Lower leg skin (tissue), 4 donors: ENCODE results near the gene N4BP3. TPM values are rescaled to one million over a fixed set of nuclear protein-coding genes. Genes with fewer than 3 reads are reported as not detected.

Experiments used
- DNase-seq, 2 donors: peaks; one replicate each; pipeline ENCODE4 v3.0.0-alpha.2; 2019; ENCODE audit warnings: low spot score in 2 of 2
- H3K4me3 ChIP-seq: fragments of 200-600 bp; sonication (generic); 2 replicates; pipeline ENCODE4 v1.5.1; 2017; ENCODE audit warnings: mild to moderate bottlenecking, low read depth; ENCODE audit not compliant: poor library complexity, severe bottlenecking
- CTCF ChIP-seq, 3 donors: fragments of 450-650 bp; IDR thresholded peaks; one replicate each; pipeline ENCODE4 v1.5.1; 2016; ENCODE audit warnings: antibody characterized with exemption in 3 of 3, mild to moderate bottlenecking in 3 of 3, moderate library complexity in 2 of 3
- POLR2A ChIP-seq, 2 donors: fragments of 450-650 bp; IDR thresholded peaks; one replicate each; pipeline ENCODE4 v1.6.1; 2016 to 2017; ENCODE audit warnings: antibody characterized with exemption in 2 of 2, mild to moderate bottlenecking in 1 of 2, moderate library complexity in 1 of 2
- WGBS, 2 donors: methylation state at CpG; one replicate each; pipeline ENCODE4 v1.1.5; 2018; 5-methylcytosine and 5-hydroxymethylcytosine counted together
- intact Hi-C: fragments of 100-400 bp; cut with DNase I; formaldehyde crosslinking; loops from one replicate; pipeline ENCODE4 v1.15.0; 2023; ENCODE audit warnings: low total_unique reads
- total RNA-seq, 4 donors: library from RNA; depleted of rRNA; stranded (reverse); fragments of >200 nt; gene quantifications; one replicate each; pipeline ENCODE4 v1.1.0, GENCODE V29; 2016

The N4BP3 gene, protein sequence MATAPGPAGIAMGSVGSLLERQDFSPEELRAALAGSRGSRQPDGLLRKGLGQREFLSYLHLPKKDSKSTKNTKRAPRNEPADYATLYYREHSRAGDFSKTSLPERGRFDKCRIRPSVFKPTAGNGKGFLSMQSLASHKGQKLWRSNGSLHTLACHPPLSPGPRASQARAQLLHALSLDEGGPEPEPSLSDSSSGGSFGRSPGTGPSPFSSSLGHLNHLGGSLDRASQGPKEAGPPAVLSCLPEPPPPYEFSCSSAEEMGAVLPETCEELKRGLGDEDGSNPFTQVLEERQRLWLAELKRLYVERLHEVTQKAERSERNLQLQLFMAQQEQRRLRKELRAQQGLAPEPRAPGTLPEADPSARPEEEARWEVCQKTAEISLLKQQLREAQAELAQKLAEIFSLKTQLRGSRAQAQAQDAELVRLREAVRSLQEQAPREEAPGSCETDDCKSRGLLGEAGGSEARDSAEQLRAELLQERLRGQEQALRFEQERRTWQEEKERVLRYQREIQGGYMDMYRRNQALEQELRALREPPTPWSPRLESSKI
- 10 to 100 TPM; 17.6 to 26.3 (median 19.1) TPM for total RNA-seq

DNA sequence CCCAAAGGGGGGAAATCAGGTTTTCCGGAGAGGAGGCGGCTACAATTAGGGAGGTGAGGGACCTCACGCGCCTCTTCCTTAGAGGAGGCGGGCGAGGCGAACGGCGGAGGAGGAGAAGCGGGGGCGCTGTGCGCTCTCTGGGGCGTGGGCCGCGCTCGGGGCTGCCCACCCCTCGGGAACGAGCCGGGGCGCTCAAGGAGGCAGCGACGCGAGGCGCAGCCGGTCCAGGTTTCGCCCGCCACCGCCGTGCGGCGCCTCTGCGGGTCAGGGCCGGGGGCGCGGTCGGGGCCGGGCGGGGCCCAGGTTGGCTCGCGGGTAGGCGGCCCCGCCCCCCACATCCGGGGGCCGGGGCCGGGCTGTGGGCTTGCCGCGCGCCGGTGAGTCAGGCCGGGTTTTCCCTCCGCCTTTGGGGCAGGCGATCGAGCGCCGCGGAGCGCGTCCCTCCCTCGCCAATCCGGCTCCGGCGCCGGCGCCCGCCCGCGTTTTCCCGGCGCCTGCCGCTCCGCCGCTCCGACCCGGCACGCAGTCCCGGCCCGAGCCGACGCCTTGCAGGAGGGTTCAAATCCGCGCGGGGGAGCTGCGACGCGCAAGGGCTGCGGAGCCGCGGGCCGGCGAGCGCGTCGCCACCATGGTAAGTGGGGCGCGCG is at the start of gene N4BP3:
TSS of gene N4BP3 (plus strand) at position 392 of the 647 bp plus-strand sequence. CDS start 6,052 bp downstream, outside the sequence.
- TF ChIP-seq CTCF (IDR thresholded peaks at IDR 0.05): no peak
- no peak for TF ChIP-seq POLR2A (IDR thresholded peaks at IDR 0.05)
- peak; percentile 32 to 92 for DNase-seq
- intact Hi-C loops: no loop called here
- peak within 1 kb of the TSS; percentile 23 for H3K4me3 ChIP-seq
- WGBS, 2 donors: 0 to 2% methylated on average over 23 to 51 of the region's 96 CpGs

- no peak overlapping the region for H3K4me3 ChIP-seq
- intact Hi-C loops: no loop called here
- WGBS, 2 donors: 46 to 50% methylated on average over 6 of the region's 6 CpGs
- no peak for DNase-seq
- TF ChIP-seq CTCF (IDR thresholded peaks at IDR 0.05) (no peak), POLR2A (IDR thresholded peaks at IDR 0.05) (no peak)
Measured at GRCh38 chr5:178067755-178068154, 45.6 kb upstream of the N4BP3 start.

DNA sequence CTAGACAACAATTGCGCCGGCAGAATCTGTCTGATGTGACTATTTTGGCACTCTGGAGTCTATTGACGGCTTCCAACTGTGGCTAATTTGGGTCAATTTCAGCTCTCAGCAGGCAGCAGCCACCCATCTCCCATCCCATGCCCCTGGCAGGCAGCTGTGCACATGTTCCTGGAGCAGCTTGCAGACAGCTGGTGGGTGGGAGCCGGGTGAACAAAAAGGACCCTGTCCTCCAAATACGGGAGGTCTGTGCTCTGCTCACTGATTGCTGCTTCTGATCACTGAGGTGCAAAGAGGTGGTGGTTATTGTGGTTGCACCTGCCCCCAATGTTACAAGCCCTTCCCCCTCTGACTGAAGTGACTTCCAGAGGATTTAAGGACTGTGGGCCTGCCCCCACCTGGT is 45.0 kb upstream of the N4BP3 start:
- no peak for DNase-seq
- TF ChIP-seq POLR2A (IDR thresholded peaks at IDR 0.05): no peak
- 21 to 32% methylated on average over 5 of the region's 5 CpGs for WGBS, 2 donors
- no peak overlapping the region for H3K4me3 ChIP-seq
- intact Hi-C loops: no loop called here

DNA sequence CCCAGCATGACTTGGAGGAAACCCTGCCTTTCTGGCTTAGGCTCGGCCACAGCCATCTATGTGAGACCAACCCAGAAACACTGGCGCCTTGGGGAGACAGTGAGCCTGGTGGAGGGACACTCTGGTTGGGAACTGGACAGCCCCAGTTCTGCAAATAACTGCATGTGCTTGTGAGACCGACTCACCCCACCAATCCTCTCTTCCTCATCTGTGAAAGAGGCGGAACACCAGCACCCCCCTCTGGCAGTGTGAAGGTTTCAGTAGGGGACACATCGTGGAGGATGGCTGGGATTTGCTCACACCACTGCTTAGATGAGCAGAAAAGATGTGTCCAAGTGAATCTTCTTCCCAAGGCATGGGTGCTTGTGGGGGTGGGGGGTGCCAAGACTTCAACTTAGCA is 43.4 kb upstream of the N4BP3 start:
- DNase-seq: no peak
- no peak for TF ChIP-seq CTCF (IDR thresholded peaks at IDR 0.05)
- TF ChIP-seq POLR2A (IDR thresholded peaks at IDR 0.05): no peak
- 56 to 79% methylated on average over 3 to 5 of the region's 5 CpGs for WGBS, 2 donors
- intact Hi-C loops: no loop called here
- H3K4me3 ChIP-seq: no peak overlapping the region

GRCh38 chr5:178071108-178071507 is 42.2 kb upstream of the N4BP3 start:
- no peak for DNase-seq
- intact Hi-C loops: no loop called here
- 86 to 88% methylated on average over 4 of the region's 4 CpGs for WGBS, 2 donors
- TF ChIP-seq POLR2A (IDR thresholded peaks at IDR 0.05): no peak
- TF ChIP-seq CTCF (IDR thresholded peaks at IDR 0.05): no peak
- no peak overlapping the region for H3K4me3 ChIP-seq

GRCh38 chr5:178072749-178073148 is 40.6 kb upstream of the N4BP3 start:
- WGBS, 2 donors: 76 to 77% methylated on average over 10 of the region's 10 CpGs
- DNase-seq: no peak
- intact Hi-C loops: no loop called here
- H3K4me3 ChIP-seq: no peak overlapping the region
- no peak for TF ChIP-seq POLR2A (IDR thresholded peaks at IDR 0.05)
- TF ChIP-seq CTCF (IDR thresholded peaks at IDR 0.05): no peak
